ENCODE results near the gene TNFAIP8L1.
"Not testable (repeated sequence)": the region's sequence is repeated elsewhere in the genome, so short reads cannot be mapped to it uniquely, and the experiment has no call there.

Gene TNFAIP8L1

DNA sequence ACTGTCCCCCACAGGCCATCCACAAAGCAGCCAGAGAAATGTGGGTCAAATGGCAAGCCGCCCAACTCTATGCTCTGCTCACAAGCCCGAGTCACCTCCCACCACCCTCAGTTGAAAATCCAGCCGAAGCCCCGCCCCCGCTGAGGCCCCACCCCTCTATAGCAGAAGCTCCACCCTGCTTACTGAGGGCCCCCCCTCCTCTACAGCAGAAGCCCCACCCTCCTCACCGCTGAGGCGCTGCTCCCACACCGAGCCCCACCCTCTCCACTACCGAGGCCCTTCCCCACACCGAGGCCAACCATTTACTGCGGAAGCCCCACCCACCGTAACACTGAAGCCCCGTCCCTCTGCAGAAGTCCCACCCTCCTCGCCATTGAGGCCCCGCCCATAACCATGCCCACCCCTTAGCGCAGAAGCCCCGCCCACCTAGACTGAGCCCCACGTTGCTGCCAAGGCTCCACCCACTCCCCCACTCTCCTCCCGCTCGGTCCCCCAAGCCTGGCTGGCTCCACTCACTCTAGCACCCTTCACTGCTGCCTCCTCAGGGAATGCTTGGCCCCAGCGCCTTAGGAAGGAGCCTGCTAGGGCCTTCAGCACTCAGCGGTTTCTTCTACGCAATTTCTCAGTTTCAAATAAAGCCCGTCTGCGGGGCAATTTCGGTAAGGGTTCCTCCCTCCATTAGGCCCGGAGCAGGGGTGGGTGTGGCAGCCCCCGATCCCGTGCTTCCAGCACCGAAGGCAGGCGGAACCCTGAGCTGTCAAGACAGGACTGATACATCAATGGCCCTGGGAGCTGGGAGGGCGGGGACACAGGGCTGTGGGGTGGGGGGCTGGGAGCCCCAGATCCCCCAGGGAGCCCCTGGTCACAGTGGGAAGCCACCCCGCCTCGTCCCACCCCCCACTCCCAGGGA is 39.8 kb downstream of the TNFAIP8L1 start:
- Histone ChIP-seq H3K9me2 (ENCODE audit: low read depth, low read length) (no peaks in the 10 kb centered on the region), H3K4me1 (ENCODE audit: insufficient read depth, low read length, severe bottlenecking) (no peaks in the 10 kb centered on the region), H4K20me1 (ENCODE audit: insufficient read depth, low read length) (no peaks in the 10 kb centered on the region), H2AFZ (ENCODE audit: low read length) (no peak overlapping the region), H3K27me3 (ENCODE audit: insufficient read depth, low read length) (no peaks in the 10 kb centered on the region), H3K27ac (ENCODE audit: low read depth, low read length, poor library complexity, severe bottlenecking) (no peak overlapping the region), H3F3A (ENCODE audit: insufficient read depth, low read length) (no peaks in the 10 kb centered on the region), H3K9me3 (ENCODE audit: low read length) (no peaks in the 10 kb centered on the region), H3K4me2 (ENCODE audit: low read length) (no peak overlapping the region), H3K36me3 (ENCODE audit: insufficient read depth, low read length) (peaks cover 11% of the 10 kb centered on the region), H3K4me3 (ENCODE audit: low read depth, low read length, poor library complexity, severe bottlenecking) (no peak overlapping the region), H3K9ac (ENCODE audit: low read length) (no peak overlapping the region), H3K79me2 (ENCODE audit: insufficient read depth, low read length) (no peaks in the 10 kb centered on the region)
- no peak for TF ChIP-seq EZH2 (IDR thresholded peaks at IDR 0.05; ENCODE audit: borderline replicate concordance, low read length)
- TF ChIP-seq, protein P1, sequence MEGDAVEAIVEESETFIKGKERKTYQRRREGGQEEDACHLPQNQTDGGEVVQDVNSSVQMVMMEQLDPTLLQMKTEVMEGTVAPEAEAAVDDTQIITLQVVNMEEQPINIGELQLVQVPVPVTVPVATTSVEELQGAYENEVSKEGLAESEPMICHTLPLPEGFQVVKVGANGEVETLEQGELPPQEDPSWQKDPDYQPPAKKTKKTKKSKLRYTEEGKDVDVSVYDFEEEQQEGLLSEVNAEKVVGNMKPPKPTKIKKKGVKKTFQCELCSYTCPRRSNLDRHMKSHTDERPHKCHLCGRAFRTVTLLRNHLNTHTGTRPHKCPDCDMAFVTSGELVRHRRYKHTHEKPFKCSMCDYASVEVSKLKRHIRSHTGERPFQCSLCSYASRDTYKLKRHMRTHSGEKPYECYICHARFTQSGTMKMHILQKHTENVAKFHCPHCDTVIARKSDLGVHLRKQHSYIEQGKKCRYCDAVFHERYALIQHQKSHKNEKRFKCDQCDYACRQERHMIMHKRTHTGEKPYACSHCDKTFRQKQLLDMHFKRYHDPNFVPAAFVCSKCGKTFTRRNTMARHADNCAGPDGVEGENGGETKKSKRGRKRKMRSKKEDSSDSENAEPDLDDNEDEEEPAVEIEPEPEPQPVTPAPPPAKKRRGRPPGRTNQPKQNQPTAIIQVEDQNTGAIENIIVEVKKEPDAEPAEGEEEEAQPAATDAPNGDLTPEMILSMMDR (IDR thresholded peaks at IDR 0.05; ENCODE audit: low read length): no peak

DNA sequence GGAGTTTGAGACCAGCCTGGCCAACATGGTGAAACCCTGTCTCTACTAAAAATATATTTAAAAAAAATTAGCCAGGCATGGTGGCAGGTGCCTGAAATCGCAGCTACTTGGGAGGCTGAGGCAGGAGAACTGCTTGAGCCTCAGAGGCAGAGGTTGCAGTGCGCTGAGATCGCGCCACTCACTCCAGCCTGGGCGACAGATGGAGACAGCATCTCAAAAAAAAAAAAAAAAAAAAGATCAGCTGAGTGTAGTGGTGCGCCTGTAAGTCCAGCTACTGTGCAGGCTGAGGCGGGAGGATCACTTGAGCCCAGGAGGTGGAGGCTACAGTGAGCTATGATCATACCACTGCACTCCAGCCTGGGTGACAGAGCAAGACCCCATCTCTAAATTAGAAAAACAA is 40.7 kb downstream of the TNFAIP8L1 start:
- H3K9me2 ChIP-seq (ENCODE audit: low read depth, low read length); H3F3A ChIP-seq (ENCODE audit: insufficient read depth, low read length); H2AFZ ChIP-seq (ENCODE audit: low read length); H3K9ac ChIP-seq (ENCODE audit: low read length); H3K4me3 ChIP-seq (ENCODE audit: low read depth, low read length, poor library complexity, severe bottlenecking); H3K4me1 ChIP-seq (ENCODE audit: insufficient read depth, low read length, severe bottlenecking); H3K4me2 ChIP-seq (ENCODE audit: low read length); H3K27me3 ChIP-seq (ENCODE audit: insufficient read depth, low read length); H3K79me2 ChIP-seq (ENCODE audit: insufficient read depth, low read length); H3K9me3 ChIP-seq (ENCODE audit: low read length); H3K27ac ChIP-seq (ENCODE audit: low read depth, low read length, poor library complexity, severe bottlenecking); H4K20me1 ChIP-seq (ENCODE audit: insufficient read depth, low read length): not testable (repeated sequence)
- H3K36me3 ChIP-seq (ENCODE audit: insufficient read depth, low read length): peaks cover 11% of the 10 kb centered on the region

DNA sequence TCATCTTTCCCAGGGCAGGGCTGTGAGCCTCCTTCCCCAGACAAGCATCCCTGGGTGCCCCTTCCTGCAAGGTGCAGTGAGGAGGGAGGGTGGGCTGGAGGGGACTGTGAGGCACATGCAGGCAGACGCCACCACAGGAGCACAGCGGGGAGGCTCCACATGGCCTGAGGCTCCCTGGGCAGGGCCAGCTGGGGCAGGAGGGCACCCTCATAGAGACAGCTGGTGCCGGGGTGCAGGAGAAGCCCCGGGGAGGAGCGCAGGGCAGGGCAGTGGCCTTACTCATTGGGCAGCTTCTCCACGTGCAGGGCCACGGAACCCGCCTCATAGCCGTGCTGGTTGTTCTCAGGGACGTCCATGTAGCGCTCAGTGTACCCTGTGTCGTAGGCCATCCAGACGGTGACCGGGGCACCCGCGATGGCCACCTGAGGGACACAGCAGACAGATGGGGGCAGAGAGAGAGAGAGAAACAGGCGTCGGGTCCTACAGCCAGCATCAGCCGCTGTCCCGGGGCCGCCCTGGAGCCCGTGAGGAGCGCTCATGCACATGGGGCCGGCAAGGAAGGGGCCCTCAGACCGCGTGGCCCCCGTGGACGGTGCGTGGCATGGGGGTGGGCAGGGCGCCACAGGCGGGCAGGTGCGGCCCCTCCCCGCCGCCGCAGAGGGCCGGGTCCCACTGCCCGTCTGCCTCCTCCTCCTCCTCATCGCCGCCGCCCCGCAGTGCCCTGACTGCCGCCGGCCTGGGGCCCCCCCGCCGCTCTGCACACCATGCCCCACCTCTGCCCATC is 43.3 kb downstream of the TNFAIP8L1 start:
- Histone ChIP-seq H3K4me2 (ENCODE audit: low read length) (no peak overlapping the region), H3K9me2 (ENCODE audit: low read depth, low read length) (no peaks in the 10 kb centered on the region), H3K4me3 (ENCODE audit: low read depth, low read length, poor library complexity, severe bottlenecking) (no peak overlapping the region), H3K9ac (ENCODE audit: low read length) (no peak overlapping the region), H3K27me3 (ENCODE audit: insufficient read depth, low read length) (no peaks in the 10 kb centered on the region), H4K20me1 (ENCODE audit: insufficient read depth, low read length) (no peaks in the 10 kb centered on the region), H3K9me3 (ENCODE audit: low read length) (no peaks in the 10 kb centered on the region), H3K36me3 (ENCODE audit: insufficient read depth, low read length) (peaks cover 11% of the 10 kb centered on the region), H2AFZ (ENCODE audit: low read length) (no peak overlapping the region), H3K4me1 (ENCODE audit: insufficient read depth, low read length, severe bottlenecking) (no peaks in the 10 kb centered on the region), H3F3A (ENCODE audit: insufficient read depth, low read length) (no peaks in the 10 kb centered on the region), H3K79me2 (ENCODE audit: insufficient read depth, low read length) (no peaks in the 10 kb centered on the region), H3K27ac (ENCODE audit: low read depth, low read length, poor library complexity, severe bottlenecking) (no peak overlapping the region)
- TF ChIP-seq EZH2 (IDR thresholded peaks at IDR 0.05; ENCODE audit: borderline replicate concordance, low read length): no peak
- TF ChIP-seq, protein P1 (IDR thresholded peaks at IDR 0.05; ENCODE audit: low read length): no peak

Measured in OCI-LY1 (cell line).